Middle frontal gyrus (tissue), 1 donor: ENCODE measurements around the gene GALNT5.
"Not testable (repeated sequence)": the region's sequence is repeated elsewhere in the genome, so short reads cannot be mapped to it uniquely, and the experiment has no call there.

Experiments
- DNase-seq: peaks from one replicate; pipeline ENCODE4 v3.0.0-alpha.2; 2015; ENCODE audit warnings: low spot score; ENCODE audit errors: extremely low spot score

Gene GALNT5

DNA sequence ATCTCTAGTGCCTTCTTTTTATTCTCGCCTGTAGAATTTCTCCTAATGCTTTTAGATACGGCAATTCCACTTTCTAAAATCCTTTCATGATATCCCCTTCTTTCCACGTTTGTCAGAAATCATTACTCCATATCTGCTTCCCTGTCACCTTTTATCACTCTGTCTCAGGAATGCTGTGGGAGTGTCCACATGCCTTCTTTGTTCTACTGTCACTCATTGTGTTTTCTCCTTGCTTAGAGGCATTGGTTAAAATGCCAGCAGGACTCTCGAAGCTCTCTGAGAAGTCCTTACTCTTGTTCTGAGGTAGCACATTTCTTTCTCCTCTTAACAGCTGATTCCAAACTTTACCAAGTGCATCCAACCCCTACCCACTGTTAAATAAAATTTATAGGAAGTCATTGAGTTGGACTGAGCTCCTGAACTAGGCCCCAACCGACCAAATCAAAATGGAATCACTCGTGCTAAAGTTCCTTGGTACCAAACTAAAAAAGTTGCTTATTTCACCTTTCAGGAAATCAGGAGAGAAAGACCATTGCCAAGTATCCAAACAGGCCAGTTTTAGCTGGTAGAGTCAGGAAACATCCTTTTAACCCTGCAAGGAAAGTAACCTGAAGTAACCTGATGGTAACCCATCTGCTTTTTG is 10.6 kb upstream of the GALNT5 start:
- no peak for DNase-seq

DNA sequence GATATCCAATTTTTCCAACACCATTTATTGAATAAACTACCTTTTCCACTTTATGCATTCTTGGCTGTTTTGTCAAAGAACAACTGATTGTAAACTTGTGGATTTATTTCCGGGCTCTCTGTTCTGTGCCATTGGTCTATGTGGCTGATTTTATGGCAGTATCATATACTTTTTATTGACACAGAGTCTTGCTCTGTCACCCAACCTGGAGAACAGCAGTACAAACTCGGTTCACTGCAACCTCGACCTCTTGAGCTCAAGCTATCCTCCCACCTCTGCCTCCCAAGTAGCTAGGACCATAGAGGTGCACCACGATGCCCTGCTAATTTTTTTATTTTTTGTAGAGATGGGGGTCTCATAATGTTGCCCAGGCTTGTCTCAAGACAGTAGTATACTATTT is 6.7 kb upstream of the GALNT5 start:
- no peak for DNase-seq

DNA sequence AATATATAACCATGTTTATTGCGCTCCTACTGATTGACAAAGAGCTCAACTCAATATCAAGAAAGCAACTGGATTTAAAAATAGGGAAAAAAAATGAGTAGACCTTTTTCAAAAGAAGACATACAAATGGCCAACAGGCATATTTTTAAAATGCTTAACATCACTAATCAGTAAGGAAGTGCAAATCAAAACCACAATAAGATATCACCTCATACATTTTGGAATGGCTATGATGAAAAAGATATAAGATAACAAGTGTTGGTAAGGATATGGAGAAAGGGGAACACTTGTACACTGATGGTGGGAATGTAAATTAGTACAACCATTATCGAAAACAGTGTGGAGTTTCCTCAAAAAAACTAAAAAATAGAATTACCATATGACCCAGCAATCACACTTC is 5.6 kb upstream of the GALNT5 start:
- DNase-seq: no peak

DNA sequence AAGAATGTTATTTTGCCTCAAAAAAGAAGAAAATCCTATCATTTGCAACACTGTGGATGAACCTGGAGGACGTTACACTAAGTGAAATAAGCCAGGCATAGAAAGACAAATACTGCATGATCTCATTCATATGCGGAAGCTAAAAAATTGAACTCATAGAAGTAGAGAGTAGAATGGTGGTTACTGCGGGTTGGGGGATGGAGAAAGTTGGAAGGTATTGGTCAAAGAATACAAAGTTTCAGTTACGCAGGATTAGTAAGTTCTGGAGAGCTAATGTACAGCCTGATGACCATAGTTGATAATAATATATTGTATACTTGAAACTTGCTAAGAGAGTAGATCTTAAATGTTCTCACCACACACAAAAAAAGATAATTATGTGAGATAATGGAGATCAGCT is 5.0 kb upstream of the GALNT5 start:
- DNase-seq: no peak

DNA sequence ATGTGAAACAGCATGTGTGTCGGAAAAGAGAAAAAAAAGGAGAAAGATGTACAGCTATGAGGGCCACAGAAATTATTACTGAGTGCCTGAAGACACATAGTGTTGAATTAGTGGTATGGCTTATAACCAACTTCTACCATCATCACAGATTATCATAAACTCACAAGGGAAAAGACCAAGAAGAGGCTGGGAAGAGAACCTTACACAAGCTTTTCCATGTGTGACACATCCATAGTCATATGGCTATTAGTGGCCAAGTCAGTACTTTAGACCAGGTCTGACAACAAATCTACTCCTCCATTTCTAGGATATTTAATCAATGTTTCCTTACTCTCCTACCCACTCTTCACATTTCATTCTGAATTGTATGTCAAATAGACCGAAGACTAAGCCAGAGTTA is 3.5 kb upstream of the GALNT5 start:
- DNase-seq: no peak

DNA sequence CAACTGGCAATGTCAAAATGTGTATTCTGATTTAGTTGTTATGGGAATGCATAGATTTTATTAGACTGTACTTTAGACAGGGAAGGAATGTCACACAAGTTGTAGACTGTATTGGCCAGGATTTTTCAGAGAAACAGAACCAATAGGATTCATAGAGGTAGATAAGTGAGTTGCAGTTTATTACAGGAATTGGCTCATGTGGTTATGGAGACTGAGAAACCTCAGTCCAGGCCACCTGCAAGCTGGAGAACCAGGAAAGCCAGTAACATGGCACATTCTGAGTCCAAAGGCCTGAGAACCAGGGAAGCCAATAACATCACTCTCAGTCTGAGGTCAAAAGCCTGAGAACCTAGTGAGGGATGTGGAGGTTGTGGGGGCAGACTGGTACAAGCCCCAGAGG is 1.8 kb upstream of the GALNT5 start:
- DNase-seq: no peak

DNA sequence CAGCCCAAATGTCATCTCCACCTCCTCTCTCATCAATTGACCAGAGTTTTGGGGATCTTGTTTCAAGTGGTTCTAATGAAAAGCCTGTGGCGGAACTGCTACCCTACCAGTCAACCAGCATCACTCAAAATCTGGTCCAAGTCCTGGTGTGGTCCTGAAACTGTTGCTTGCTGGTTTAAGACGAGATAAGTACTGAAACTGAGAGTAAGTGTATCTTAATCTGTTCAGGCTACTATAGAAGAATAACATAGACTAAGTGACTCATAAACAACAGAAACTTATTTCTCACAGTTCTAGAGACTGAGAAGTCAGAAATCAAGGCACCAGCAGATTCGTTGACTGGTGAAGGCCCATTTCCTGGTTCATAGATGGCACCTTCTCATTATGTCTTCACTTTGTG is 879 bp upstream of the GALNT5 start:
- no peak for DNase-seq

DNA sequence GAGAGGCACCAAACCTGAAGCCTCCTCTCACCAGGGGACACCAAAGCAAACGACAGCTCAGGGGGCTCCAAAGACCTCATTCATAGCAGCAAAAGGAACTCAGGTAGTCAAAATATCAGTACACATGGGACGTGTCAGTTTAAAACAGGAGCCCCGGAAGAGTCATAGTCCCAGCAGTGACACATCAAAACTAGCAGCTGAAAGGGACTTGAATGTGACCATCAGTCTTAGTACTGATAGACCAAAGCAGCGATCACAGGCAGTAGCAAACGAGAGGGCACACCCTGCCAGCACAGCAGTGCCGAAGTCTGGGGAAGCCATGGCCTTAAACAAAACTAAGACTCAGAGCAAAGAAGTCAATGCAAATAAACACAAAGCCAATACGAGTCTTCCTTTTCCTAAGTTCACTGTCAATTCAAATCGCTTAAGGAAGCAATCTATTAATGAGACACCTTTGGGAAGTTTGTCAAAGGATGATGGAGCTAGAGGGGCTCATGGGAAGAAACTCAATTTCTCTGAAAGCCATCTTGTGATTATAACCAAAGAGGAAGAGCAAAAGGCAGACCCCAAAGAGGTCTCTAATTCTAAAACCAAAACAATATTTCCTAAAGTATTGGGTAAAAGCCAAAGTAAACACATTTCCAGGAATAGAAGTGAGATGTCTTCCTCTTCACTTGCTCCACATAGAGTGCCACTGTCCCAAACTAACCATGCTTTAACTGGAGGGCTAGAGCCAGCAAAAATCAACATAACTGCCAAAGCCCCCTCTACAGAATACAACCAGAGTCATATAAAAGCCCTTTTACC is 1.2 kb downstream of the GALNT5 start:
- DNase-seq: no peak

DNA sequence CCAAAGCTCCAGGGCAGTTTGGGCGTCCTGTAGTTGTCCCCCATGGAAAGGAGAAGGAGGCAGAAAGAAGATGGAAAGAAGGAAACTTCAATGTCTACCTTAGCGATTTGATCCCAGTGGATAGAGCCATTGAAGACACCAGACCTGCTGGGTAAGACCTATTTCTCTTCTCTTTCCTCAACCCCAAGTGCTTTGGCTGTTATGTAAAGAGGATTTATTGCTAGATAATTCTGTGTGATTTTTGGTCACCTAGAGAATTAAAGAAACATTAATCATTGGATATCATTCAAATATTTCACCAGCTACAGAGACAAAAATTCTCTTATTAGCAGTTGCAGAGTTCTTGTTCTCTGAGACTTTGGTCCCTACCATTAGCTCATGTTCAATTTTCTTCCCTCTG is 1.9 kb downstream of the GALNT5 start:
- DNase-seq: no peak

DNA sequence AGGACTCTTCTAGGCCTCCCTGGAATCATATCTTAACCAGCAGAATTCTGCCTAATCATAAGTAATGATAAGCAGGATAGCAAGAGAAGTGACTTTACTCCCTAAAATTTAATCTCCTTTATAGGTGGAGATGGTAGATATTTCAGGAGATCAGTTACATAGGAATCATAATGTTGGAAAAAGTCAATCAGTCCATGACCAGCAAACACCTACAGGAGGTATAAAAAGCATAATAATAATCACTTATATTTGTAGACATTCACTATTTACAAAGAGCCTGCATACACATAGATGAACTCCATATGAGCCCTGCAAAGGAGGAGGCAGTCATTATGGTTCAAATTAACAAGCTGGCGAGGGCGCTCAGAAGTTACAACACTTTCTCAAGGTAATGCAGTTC is 2.5 kb downstream of the GALNT5 start:
- no peak for DNase-seq

DNA sequence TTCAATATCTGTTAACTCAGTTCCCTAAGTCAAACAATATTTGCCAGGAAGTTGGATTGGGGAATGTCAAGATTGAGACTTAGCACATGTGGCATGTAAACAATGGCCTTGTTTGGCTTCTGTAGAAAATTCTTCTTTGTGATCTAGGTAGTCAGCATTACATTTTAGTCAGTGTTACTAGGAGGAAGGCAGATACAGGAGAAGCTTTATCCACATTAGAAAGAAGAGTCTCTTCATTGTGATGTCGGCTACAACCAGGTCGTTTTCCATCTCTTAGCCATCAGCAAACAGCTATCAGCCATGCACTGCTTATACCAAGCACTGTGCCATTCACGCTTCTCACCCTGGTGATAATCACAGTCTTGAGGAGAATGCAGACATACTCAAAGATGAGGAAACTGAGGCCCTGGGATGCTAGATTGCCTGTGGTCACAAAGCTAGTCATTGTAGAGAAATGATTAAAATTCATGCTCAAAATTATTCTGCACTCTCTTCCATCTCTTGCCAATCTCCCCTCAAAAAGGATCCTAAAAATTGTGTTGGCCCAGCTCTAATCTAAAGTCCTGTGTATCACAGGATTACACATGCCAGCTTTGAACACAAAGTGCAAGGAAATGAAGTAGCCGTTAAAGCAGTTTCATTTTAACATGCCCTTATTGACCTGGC is 3.2 kb downstream of the GALNT5 start:
- DNase-seq: no peak

DNA sequence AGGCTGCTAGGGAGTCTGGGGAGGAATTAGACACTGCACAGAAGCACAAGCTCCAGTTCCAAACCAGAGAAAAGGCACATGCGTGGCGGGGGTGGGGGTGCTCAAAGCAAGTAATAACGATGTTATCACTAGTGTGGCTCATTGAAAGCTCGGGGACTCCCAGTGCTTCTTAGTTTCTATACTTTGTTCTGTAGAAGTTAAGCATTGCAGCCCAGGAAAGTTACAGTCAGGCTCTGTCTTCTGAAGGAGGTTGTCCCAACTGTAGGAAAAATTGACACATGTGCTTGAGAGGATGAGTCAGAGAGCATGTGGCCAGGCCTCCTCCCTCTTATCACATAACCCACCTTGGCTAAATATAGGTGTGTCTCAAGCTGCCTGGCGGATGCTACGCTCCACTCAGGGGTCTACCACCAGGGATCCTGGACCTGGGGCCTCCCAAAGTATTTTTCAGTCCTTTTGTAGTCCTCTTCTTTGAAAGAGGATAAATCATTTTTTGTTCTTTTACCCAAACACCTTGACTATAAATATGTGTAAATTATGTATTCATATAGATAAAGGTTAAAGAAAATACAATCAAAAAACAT is 3.8 kb downstream of the GALNT5 start:
- no peak for DNase-seq

DNA sequence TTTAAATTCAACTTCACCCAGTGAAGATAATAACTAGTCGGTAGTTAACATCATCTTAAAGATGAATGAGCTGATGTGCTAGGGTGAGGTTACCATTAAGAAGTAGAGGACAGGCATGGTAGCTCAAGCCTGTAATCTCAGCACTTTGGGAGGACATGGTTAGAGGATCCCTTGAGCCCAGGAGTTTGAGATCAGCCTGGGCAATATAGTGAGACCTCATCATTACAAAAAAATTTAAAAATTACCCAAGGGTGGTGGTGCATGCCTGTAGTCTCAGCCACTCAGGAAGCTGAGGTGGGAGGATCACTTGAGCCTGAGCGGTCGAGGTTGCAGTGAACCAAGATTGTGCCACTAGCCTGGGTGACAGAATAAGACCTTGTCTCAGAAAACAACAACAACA is 4.7 kb downstream of the GALNT5 start:
- DNase-seq: no peak

DNA sequence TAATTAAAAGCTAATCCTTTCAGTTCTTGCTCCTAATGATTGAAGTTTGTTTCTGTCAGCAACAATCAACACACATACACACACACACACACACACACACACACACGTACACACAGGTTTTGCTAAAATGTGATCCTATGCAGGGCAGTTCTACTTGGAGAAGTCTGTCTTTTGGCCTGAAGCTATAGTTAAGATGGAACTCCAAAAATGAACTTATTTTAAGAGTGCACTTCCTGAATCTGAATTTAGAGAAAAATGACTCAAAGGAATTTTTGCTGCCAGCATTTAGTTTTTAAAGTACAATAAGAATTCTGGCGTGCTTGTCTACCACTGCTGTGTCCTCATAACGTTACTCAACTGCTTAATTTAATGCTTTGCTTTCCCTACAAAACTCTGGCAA is 6.6 kb downstream of the GALNT5 start:
- no peak for DNase-seq

DNA sequence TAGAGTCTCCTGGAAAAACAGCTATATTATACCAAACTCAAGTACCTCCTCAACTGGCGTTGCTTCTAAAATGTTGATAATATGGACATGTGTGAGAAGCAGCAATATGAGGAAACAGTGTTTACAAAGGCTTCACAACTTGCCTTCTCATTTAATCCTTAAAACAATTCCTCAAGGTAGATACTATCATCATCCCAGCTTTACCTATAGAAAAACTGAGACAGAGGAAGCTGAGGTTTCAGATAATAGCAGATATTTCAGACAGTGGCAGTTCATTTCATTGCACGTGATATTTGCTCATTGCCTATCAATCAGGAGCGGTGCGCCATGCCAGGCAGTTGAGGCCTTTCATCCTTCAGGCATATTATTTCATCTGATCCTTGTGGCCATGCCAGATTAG is 8.3 kb downstream of the GALNT5 start:
- no peak for DNase-seq

DNA sequence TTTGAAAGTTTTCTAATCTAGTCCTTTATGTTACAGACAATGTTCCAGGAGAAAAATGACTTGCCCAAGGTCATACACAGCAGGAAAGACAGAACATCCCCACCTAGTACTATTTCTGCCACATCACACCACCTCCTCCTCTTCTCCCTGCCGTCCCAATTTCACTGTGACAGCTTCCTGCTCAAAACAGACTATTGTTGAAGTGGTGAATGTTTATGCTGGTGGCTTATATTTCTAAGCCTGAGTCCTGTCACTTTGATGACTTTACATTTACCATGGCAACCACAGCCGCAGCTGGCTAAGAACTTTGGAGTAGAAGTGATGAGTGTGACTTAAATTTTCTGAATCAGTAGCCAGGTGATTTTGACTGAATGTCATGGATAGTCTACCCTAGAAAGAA is 10.0 kb downstream of the GALNT5 start:
- DNase-seq: no peak

DNA sequence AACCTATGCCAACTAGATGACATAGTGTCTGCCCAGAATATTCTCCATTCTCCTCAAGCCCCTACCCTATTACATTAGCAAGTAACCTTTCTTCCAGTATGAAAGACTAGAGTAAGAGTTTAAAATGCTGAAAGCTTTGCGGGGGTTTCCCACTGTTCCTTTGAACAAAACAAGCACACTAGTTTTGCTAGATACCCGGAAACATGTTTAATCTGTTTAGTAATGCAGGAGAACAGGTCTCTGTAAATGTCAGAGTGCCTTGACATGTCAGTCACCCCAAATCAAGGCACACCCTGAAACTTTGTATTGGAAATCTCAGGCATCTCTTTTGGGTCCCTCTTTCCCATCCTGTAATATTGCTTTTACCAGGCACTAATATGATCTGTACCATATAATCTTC is 11.6 kb downstream of the GALNT5 start:
- no peak for DNase-seq

DNA sequence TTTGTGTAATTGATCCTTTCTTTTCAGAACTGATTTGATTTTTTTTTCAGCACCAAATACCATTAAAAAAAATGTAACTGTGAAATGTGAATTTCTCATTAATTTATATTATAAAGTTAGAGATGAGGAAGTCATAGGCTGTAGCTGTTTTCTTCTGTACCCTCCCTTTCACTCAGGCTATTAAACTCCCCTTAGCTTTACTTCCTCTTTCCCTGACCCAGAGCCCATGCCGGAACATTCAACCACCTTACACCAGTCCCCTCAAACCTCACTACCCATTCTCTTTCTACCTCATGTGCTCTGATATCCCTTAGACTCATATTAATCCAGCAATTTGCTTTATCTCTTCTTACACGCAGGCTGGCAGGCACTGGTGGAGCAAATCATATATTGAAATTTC is 12.4 kb downstream of the GALNT5 start:
- DNase-seq: no peak

DNA sequence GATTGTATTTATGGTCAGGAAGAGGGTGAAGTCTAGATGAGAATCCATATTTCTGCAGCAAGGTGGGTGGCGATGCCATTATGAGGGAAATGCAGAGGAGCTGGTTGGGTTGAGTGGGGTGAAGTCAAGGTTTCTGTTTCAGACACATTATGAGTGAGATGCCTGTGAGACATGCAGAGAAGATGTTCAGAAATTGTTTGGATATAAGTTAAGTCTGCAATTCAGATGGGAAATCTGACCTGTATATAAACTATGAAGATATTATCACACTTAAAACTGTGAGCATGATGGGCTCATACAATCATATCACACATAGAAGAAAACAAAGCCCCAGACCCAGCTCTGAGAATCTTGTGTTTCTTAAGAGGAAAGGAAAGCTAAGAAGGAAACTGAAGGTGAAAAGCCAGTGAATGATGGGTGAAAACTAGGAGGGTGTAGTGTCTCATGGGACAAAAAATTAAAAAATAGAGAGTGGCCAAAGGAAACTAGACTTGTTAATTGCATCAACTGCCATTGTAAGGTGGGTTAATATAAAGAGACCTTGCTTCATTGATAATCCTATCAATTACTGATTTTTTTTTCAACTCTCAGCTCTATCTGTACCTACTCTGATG is 14.2 kb downstream of the GALNT5 start:
- DNase-seq: no peak

DNA sequence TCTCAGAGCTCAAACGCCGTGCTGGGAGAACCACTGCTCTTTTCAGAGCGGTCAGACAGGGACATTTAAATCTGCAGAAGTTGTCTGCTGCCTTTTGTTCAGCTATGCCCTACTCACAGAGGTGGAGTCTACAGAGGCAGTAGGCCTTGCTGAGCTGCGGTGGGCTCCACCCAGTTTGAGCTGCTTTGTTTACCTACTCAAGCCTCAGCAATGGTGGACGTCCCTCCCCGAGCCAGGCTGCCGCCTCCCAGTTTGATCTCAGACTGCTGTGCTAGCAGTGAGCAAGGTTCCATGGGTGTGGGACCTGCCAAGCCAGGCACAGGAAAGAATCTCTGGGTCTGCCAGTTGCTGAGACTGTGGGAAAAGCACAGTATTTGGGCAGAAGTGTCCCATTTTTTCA is 21.8 kb downstream of the GALNT5 start:
- DNase-seq: not testable (repeated sequence)

DNA sequence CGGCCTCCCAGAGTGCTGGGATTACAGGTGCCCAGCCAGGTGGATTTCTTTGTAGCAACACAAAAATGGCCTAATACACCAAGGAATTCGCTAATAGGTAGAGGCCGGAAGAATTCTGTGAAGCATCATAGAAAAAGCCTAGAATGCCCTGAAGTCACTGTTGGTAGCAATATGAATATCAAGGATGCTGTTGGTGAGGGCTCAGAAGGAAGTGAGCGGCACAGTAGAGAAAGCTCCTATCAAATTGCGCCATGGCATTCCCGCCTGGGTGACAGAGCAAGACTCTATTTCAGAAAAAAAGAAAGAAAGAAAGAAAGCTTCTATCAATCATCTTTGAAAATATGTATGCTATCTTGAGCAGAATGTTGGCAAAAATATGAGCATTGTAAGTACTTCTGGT is 23.8 kb downstream of the GALNT5 start:
- no peak for DNase-seq

DNA sequence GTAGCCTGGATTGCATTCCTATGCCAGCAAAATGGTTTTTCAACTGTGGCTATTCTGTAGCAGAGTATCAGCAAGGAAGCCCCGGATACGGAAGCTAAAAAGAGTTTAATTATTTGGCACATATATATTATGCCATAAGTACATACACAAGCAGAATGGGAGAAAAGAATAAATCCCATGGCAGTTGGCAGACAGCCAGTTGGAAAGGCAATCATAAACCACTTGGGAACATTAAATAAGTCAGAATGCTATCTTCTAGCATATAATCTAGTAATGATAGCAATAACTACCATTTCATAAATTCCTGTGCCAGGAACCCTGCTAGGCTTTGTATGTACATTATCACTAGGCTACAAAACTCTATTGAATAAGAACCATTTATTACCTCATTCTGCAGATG is 26.0 kb downstream of the GALNT5 start:
- DNase-seq: no peak
